Ascending aorta (tissue), 2 donors: ENCODE measurements around the gene RPL23. TPM values are rescaled to one million over a fixed set of nuclear protein-coding genes. Genes with fewer than 3 reads are reported as not detected.
A peak's percentile ranks its signal among the peaks of the same experiment; 100 is the strongest.

Experiments
- DNase-seq, 2 donors: peaks; one replicate each; pipeline ENCODE4 v3.0.0-alpha.2; 2019; ENCODE audit warnings: low spot score in 2 of 2
- H3K27ac ChIP-seq, 2 donors: fragments of 200-600 bp; sonication (generic); one replicate each; pipeline ENCODE4 v1.5.1; 2016 to 2017; ENCODE audit warnings: mild to moderate bottlenecking in 1 of 2
- H3K27me3 ChIP-seq: fragments of 200-600 bp; sonication (generic); one replicate; pipeline ENCODE4 v1.5.1; 2017
- H3K36me3 ChIP-seq, 2 donors: fragments of 200-600 bp; sonication (generic); one replicate each; pipeline ENCODE4 v1.5.1; 2016
- H3K4me1 ChIP-seq, 2 donors: fragments of 200-600 bp; sonication (generic); one replicate each; pipeline ENCODE4 v1.5.1; 2016 to 2017; ENCODE audit warnings: mild to moderate bottlenecking in 1 of 2
- H3K4me3 ChIP-seq, 2 donors: fragments of 200-600 bp; sonication (generic); one replicate each; pipeline ENCODE4 v1.5.1; 2016 to 2017; ENCODE audit warnings: mild to moderate bottlenecking in 1 of 2
- H3K9me3 ChIP-seq, 2 donors: fragments of 200-600 bp; sonication (generic); one replicate each; pipeline ENCODE4 v1.5.1; 2016
- CTCF ChIP-seq, 3 experiments: fragments of 200-600 bp in 2 of 3; fragments of 450-650 bp in 1 of 3; sonication (generic) in 2 of 3; IDR thresholded peaks; one replicate each; pipeline ENCODE4 v1.5.1; 2016 to 2019; ENCODE audit warnings: antibody characterized with exemption in 3 of 3, mild to moderate bottlenecking in 1 of 3, moderate library complexity in 1 of 3
- intact Hi-C: fragments of 100-400 bp; cut with DNase I; formaldehyde crosslinking; loops from one replicate; pipeline ENCODE4 v1.15.1; 2023
- total RNA-seq: library from RNA; depleted of rRNA; stranded (reverse); fragments of >200 nt; gene quantifications from one replicate; pipeline ENCODE4 v1.1.0, GENCODE V29; 2016

Gene RPL23
- total RNA-seq, 1 donor from 2014 or later, result 1,091 TPM

GRCh38 chr17:38872027-38872511 lies 18.5 kb upstream of the RPL23 start:
- peaks cover 29 to 57% of the 10 kb centered on the region in 2 donors for H3K4me1 ChIP-seq
- intact Hi-C loops, result no loop called here

GRCh38 chr17:38871247-38872015 lies 17.9 kb upstream of the RPL23 start:
- Histone ChIP-seq H3K27ac (peak overlapping the region; percentile 94 to 96), H3K36me3 (no peaks in the 10 kb centered on the region), H3K27me3 (no peaks in the 10 kb centered on the region), H3K4me1 (peaks cover 27 to 52% of the 10 kb centered on the region in 2 donors), H3K9me3 (no peaks in the 10 kb centered on the region), H3K4me3 (peak overlapping the region; percentile 86 to 97)
- intact Hi-C loops, result no loop called here
- DNase-seq, result peak; percentile 65 to 83
- peak in 1 of 3 experiments; percentile 24 for TF ChIP-seq CTCF (IDR thresholded peaks at IDR 0.05)

More at GRCh38 chr17:38872027-38872511, 18.5 kb upstream of the RPL23 start:
- DNase-seq, result no peak
- Histone ChIP-seq H3K27me3 (no peaks in the 10 kb centered on the region), H3K27ac (peak overlapping the region; percentile 94 to 96), H3K36me3 (peaks cover 0 to 3% of the 10 kb centered on the region in 2 donors), H3K9me3 (no peaks in the 10 kb centered on the region), H3K4me3 (peak overlapping the region; percentile 86 to 97)
- TF ChIP-seq CTCF (IDR thresholded peaks at IDR 0.05), result no peak

GRCh38 chr17:38870259-38871165 lies 17.0 kb upstream of the RPL23 start:
- Histone ChIP-seq H3K4me1 (peaks cover 24 to 47% of the 10 kb centered on the region in 2 donors), H3K9me3 (no peaks in the 10 kb centered on the region), H3K27ac (peak overlapping the region; percentile 94 to 96), H3K36me3 (no peaks in the 10 kb centered on the region), H3K27me3 (no peaks in the 10 kb centered on the region), H3K4me3 (peak overlapping the region; percentile 86 to 97)
- no peak for TF ChIP-seq CTCF (IDR thresholded peaks at IDR 0.05)
- intact Hi-C loops, result no loop called here
- DNase-seq, result peak in 1 of 2 donors; percentile 83

GRCh38 chr17:38869526-38870258 lies 16.2 kb upstream of the RPL23 start, which contains the start of gene LASP1:
TSS of gene LASP1 (plus strand) at chr17:38870058. CDS start at chr17:38870190, 132 bp downstream.
- intact Hi-C loops, result loop anchor here (1.0 to 5.0 kb wide), 7 partner anchors 16 to 1058 kb away; partner anchors contain the start of genes CWC25, LRRC3C, ORMDL3 and PIP4K2B
- peak within 1 kb of the TSS; percentile 86 to 97 for H3K4me3 ChIP-seq
- H3K36me3 ChIP-seq, result no peaks in the 10 kb centered on the region
- peak; percentile 54 to 93 for DNase-seq
- H3K27me3 ChIP-seq, result no peaks in the 10 kb centered on the region
- H3K4me1 ChIP-seq, result peaks cover 23 to 41% of the 10 kb centered on the region in 2 donors
- no peak for TF ChIP-seq CTCF (IDR thresholded peaks at IDR 0.05)
- H3K9me3 ChIP-seq, result no peaks in the 10 kb centered on the region
- H3K27ac ChIP-seq, result peak within 1 kb of the TSS; percentile 94 to 96
